Smooth muscle cell of bladder (primary cell): ENCODE measurements around the gene UROS. TPM values are rescaled to one million over a fixed set of nuclear protein-coding genes. Genes with fewer than 3 reads are reported as not detected.

Source experiments
- total RNA-seq: library from RNA; depleted of rRNA; stranded (reverse); fragments of >200 nt; gene quantifications from 2 replicates; pipeline ENCODE4 v1.2.3, GENCODE V29; 2014

Gene UROS
- total RNA-seq: 71.5 and 71.7 TPM in 2 replicates

DNA sequence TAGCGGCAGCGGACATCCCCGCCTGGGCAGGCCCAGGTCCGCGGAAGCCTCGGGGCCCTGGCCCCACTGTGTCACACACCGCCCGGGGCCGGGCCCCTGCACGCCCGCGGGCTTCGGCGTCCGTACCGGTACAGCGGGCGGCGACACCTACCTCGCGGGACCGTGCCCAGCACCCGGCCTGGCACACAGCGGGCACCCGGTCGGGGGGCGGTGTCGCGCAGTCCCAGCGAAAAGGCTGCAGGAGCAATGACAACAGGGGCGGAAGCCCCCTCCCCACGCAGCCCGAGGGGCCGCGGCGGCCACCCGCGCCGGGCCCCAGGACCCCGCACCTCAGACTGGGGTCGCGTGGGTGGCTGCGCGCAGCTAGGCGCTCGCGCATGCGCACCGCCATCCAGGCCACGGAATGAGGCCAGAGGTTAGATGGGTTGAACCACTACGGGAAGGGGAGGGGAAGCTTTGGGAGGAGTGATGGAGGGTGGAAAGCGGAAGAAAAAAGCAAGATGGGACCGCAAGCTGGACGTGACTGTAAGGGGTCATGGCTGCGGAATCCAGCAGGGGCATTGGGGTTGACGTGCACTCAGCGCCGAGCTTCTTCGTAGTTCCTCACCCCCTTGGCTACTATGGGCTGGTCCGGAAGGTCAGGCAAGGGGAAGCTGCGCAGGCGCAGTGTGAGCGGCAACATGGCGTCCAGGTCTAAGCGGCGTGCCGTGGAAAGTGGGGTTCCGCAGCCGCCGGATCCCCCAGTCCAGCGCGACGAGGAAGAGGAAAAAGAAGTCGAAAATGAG is at the start of gene UROS, which contains the start of gene BCCIP:
Gene UROS (minus strand): TSS at position 381 of the 785 bp plus-strand sequence. CDS start 6,759 bp downstream, outside the sequence.
Gene BCCIP (plus strand): TSS at position 669 of the 785 bp plus-strand sequence. CDS start 12 bp downstream, at position 681.

GRCh38 chr10:125775491-125776106 is 47.5 kb downstream of the UROS start, which contains the start of gene MMP21:
TSS of gene MMP21 (minus strand) at chr10:125775821. CDS start at chr10:125775821, 0 bp downstream.

Other genes with a start within 250 kb of the UROS start
- gene TEX36, start 140.1 kb downstream of the UROS start, total RNA-seq: not detected in 2 replicates
- gene EDRF1, start 103.5 kb downstream of the UROS start, total RNA-seq: 17.4 and 18.3 TPM in 2 replicates
- under 0.01 and 0.09 TPM in 2 replicates for gene MMP21, start 47.4 kb downstream of the UROS start, total RNA-seq
- gene BCCIP, start 288 bp upstream of the UROS start, total RNA-seq: 30.4 and 35.0 TPM in 2 replicates
- gene DHX32, start 58.0 kb upstream of the UROS start, total RNA-seq: 34.1 and 44.7 TPM in 2 replicates
- 10.0 and 11.5 TPM in 2 replicates for gene FANK1, start 73.3 kb upstream of the UROS start, total RNA-seq